Raji (cell line): ENCODE data around the gene PMM1.
A peak's percentile ranks its signal among the peaks of the same experiment; 100 is the strongest.

Experiments
- POLR2A ChIP-seq: IDR thresholded peaks from 2 replicates; pipeline ENCODE4 v1.6.1; 2011; ENCODE audit warnings: low read depth, low read length, control low read depth; ENCODE audit not compliant: insufficient read depth

PMM1 gene

GRCh38 chr22:41543854-41544670, 45.6 kb downstream of the PMM1 start, which contains the start of gene POLR3H:
TSS of gene POLR3H (minus strand) at chr22:41544470. CDS start at chr22:41544101, 369 bp downstream.
- peak; percentile 80 for TF ChIP-seq POLR2A

GRCh38 chr22:41542224-41542623, 47.4 kb downstream of the PMM1 start:
- TF ChIP-seq POLR2A: no peak

DNA sequence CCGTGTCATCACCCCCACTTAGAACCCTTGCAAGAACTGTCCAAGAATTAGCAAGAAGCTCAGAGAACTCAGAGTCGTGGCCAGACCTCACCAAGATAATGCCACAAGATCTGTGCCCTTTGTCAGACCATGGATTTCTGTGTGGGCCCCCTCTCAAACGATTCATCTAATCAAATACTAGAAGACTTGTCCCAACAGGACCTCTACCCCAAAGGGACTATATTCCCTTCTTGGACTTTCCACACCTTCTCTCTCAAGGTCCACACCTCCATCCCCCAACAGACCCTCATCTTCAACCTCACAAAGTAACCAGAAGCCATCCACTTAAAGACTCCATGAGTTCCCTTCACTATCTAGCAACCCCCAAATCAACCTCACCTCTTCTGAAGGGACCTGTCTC, 48.2 kb downstream of the PMM1 start:
- no peak for TF ChIP-seq POLR2A

DNA sequence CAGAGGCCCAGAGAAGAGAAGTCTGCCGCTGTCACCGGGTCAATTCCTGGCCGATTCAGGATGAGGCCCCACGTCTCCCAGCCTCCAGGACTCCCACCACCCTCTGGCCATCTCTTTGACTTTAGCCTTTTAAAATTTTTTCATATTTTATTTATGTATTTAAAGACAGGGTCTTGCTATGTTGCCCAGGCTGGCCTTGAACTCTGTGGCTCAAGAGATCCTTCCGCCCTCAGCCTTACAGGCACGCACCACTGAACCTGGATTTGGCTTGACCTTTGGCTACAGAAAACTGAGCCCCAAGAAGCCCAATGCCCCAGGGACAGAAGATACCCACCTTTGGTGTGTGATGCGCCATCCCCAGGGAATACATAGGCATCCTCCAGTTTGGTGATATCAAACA, 49.3 kb downstream of the PMM1 start:
- no peak for TF ChIP-seq POLR2A

DNA sequence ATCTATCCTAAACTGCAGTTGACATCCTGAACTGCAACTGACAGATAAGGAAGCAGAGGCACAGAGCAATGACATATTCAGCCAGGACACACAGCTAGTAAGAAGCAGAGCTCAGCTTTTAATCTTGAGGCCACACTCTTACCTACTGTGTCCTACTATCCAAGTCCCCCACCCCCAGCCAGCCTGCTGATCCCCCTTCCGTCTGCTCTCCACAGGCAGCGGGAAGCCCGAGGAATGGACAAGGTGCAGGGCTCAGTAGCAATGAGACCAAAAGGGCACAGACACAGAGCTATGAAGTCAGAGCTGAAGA, 49.7 kb downstream of the PMM1 start:
- TF ChIP-seq POLR2A: no peak

DNA sequence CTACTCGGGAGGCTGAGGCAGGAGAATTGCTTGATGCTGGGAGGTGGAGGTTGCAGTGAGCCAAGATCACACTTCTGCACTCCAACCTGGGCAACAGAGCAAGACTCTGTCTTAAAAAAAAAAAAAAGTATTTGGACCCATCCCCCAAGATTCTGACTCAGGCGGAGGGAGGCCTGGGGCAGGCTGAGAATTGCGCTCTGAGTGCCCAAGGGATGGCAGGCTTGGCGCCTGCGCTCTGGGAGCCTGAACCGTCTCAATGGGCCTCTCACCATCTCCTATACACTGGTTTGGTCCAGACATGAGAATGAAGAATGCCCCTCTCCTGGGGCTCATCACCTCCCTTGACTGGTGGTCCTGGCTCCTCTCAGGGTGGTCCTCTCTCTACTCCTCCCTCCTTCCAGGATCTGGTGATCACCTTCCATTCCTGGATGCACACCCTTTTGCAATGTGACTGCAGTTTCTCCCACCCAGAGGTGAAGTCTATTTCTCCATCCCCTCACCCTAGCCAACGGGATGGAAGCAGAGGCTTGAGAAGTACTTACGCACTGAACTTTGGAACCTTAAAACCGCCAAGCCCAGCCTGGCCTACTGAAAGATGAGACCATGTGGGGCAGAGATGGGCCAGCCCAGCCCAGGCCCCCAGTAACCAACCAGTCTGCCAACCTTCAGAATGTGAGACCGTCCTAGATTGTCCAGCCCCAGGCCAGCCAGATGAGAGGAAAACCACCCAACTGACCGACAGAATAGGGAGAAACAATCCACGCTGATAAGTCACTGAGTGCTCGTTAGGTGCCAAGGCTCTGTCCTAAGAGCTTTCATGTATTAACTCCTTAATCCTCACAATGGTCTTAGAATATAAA, 50.3 kb downstream of the PMM1 start:
- TF ChIP-seq POLR2A: no peak

- TF ChIP-seq POLR2A: no peak
Observed at GRCh38 chr22:41538583-41538982, 51.1 kb downstream of the PMM1 start.

GRCh38 chr22:41537203-41537602, 52.4 kb downstream of the PMM1 start:
- TF ChIP-seq POLR2A: no peak

DNA sequence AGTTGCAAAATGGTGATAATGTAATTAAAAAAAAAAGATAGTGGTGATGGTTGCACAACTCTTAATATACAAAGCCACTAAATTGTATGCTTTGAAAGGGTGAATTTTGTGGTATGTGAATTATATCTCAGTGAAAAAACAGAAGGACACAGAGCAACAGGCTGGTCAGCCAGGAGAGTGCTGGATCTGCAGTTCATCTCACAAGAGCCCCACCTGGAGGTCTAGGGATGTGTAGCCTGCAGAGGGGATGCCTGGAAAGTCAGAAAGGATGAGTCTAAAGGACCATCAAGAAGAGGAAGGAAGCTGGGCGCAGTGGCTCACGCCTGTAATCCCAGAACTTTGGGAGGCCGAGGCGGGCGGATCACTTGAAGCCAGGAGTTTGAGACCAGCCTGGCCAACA, 54.4 kb downstream of the PMM1 start:
- TF ChIP-seq POLR2A: no peak

DNA sequence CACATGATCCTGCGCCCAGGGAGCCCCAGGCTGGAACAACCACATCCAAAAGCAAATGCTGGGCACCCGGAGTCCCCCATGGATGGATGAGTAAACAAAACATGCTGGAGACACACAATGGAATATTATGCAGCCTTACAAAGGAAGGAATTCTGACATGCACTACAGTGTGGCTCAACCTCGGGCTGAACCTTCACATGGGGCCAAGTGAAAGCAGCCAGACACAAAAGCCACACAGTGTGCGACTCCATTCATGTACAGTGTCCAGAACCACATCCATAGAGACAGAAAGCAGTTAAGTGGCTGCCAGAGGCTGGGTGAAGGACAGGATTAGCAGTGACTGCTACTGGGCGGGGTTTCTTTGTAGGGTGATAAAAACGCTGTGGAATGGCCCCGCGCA, 55.4 kb downstream of the PMM1 start:
- no peak for TF ChIP-seq POLR2A

DNA sequence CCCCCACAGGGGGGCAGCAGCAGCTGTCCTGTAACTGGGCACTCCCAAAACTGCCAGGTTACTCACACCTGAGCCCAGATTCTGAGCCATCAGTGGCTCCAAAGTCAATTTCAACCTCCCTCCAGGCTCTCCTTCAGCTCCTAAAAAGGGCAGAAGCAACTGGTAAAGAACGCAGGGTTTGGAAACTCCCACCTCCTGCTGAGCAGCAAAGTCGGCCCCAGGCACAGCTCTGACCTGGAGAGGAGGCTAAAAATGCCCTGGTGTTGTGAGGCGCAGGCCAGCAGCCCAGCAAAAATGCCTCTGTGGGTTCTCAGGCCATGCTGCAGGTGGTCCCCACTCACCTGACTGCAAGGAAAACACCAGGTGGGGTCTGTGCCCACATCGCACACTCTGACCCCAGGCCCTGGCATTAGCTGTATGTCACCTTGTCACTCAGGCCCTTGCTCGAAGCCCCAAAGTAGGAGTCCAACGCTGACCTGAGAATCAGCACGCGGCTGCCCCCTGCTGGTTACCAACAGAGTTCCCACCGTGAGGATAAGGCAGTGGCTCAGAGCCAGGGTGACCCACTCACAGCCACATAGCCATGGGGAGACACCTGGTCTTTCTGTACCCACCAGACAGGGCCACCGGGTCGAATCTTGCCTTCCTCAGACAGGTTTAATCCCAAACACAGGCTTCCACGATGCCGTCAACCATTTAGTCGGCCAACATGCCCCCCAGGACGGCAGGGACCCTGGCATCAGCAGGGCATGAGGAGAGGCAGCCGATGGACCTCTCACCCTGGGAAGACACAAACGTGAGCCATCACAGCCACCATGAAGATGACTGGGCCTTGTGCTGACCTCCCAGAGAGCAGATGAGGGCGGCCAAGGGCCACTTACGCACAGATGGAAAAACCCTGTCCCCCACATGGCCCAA, 56.5 kb downstream of the PMM1 start:
- TF ChIP-seq POLR2A: no peak

GRCh38 chr22:41531715-41532477, 57.7 kb downstream of the PMM1 start:
- no peak for TF ChIP-seq POLR2A

DNA sequence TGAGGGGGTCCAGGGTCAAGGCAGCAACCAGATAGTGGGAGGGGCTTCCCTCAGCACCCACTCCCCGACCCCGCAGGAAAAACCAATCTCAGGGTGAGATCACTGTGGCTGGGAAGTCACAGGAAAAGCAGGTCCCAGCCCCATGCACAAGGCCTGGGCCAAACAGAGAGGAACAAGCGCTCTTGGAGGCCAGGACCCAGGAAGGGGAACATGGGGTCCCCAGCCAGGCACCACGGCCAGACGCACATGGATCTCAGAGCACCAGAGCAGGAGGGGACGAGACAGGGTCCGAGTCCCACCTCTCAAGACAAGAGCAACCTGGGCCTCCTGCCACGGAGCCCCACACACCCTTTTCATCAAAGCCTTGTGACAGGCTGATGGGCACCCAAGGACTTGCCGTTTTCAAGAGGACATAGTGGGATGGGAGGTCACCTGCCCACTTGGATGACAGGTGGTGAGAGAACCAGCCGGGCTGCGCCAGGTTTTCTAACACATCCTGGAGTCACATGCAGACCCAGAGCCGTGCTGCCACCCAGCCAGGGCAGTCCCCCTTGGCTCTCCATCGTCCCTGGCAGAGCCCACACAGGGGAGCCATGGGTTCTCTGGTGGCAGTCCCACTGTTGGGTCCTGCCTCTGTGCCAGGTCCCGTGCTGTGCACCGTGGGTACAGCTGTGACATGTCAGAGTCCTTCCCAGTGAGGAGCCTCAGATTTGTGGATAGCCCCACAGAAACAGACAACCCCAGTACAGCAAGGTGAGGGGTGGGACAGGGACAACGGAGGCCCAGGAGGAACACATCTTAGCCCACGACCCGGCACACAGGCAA, 58.5 kb downstream of the PMM1 start:
- TF ChIP-seq POLR2A: no peak
